Muscle of arm (tissue), 14 donors: ENCODE measurements around the gene TDRD3. TPM values are rescaled to one million over a fixed set of nuclear protein-coding genes. Genes with fewer than 3 reads are reported as not detected.
"Not testable (repeated sequence)": the region's sequence is repeated elsewhere in the genome, so short reads cannot be mapped to it uniquely, and the experiment has no call there.

Source experiments
- DNase-seq: peaks from one replicate; pipeline ENCODE4 v3.0.0-alpha.2; 2013
- long read RNA-seq, 11 donors: transcript quantifications; one replicate each; lab custom pipeline, GENCODE V29; 2026
- polyA plus RNA-seq, 12 donors: library from polyadenylated mRNA; unstranded; fragments of 120-200 nt; gene quantifications; one replicate each; pipeline ENCODE4 v1.2.1, GENCODE V29; 2013; ENCODE audit not compliant: insufficient read length in 12 of 12

The TDRD3 gene
- polyA plus RNA-seq: 10 to 100 TPM in 11 of 12 donors, not detected in 1; 26.8 to 42.4 (median 34.8) TPM
- long read RNA-seq, donor 1, partial matches to known transcripts: 0 of 2 reads
- long read RNA-seq, donor 1, other reads (novel, unspliced or antisense): 0 of 2 reads
- long read RNA-seq, donor 2: 0 reads
- long read RNA-seq, donor 3, partial matches to known transcripts: 0 of 1 reads
- long read RNA-seq, donor 3, other reads (novel, unspliced or antisense): 0 of 1 reads
- long read RNA-seq, donor 4: 0 reads
- long read RNA-seq, donor 5, partial matches to known transcripts: 35 of 37 reads
- long read RNA-seq, donor 5, other reads (novel, unspliced or antisense): 0 of 37 reads
- long read RNA-seq, donor 6: 0 reads
- long read RNA-seq, donor 7, partial matches to known transcripts: 0 of 3 reads
- long read RNA-seq, donor 7, other reads (novel, unspliced or antisense): 0 of 3 reads
- long read RNA-seq, donor 8, partial matches to known transcripts: 18 of 19 reads
- long read RNA-seq, donor 8, other reads (novel, unspliced or antisense): 0 of 19 reads
- long read RNA-seq, donor 9: 0 reads
- long read RNA-seq, donor 10, partial matches to known transcripts: 5 of 7 reads
- long read RNA-seq, donor 10, other reads (novel, unspliced or antisense): 0 of 7 reads
- long read RNA-seq, donor 11, partial matches to known transcripts: 5 of 7 reads
- long read RNA-seq, donor 11, other reads (novel, unspliced or antisense): 0 of 7 reads

GRCh38 chr13:60396783-60397703, at the start of gene TDRD3:
Gene TDRD3 (plus strand): TSS chr13:60397220. CDS start chr13:60397365, 145 bp downstream.
- peak; percentile 93 for DNase-seq

GRCh38 chr13:60347690-60348089, 49.3 kb upstream of the TDRD3 start:
- DNase-seq: no peak

GRCh38 chr13:60348097-60348496, 48.9 kb upstream of the TDRD3 start:
- no peak for DNase-seq

GRCh38 chr13:60351326-60351725, 45.7 kb upstream of the TDRD3 start:
- no peak for DNase-seq

GRCh38 chr13:60351855-60352615, 45.0 kb upstream of the TDRD3 start:
- no peak for DNase-seq

GRCh38 chr13:60352644-60353043, 44.4 kb upstream of the TDRD3 start:
- DNase-seq: no peak

GRCh38 chr13:60355056-60355455, 42.0 kb upstream of the TDRD3 start:
- DNase-seq: no peak

GRCh38 chr13:60356970-60357369, 40.0 kb upstream of the TDRD3 start:
- no peak for DNase-seq

- no peak for DNase-seq
Measured at GRCh38 chr13:60358453-60358852, 38.6 kb upstream of the TDRD3 start.

GRCh38 chr13:60363288-60363687, 33.7 kb upstream of the TDRD3 start:
- DNase-seq: no peak

GRCh38 chr13:60369242-60369641, 27.8 kb upstream of the TDRD3 start:
- no peak for DNase-seq

- DNase-seq: no peak
Measured at GRCh38 chr13:60370343-60370742, 26.7 kb upstream of the TDRD3 start.

GRCh38 chr13:60372141-60372540, 24.9 kb upstream of the TDRD3 start:
- DNase-seq: no peak

- DNase-seq: not testable (repeated sequence)
Measured at GRCh38 chr13:60379282-60379681, 17.7 kb upstream of the TDRD3 start.

- no peak for DNase-seq
Measured at GRCh38 chr13:60379837-60380565, 17.0 kb upstream of the TDRD3 start.

GRCh38 chr13:60384911-60385310, 12.1 kb upstream of the TDRD3 start:
- no peak for DNase-seq

GRCh38 chr13:60386250-60386649, 10.8 kb upstream of the TDRD3 start:
- DNase-seq: no peak

GRCh38 chr13:60392131-60392530, 4.9 kb upstream of the TDRD3 start:
- no peak for DNase-seq

GRCh38 chr13:60395971-60396782, 843 bp upstream of the TDRD3 start:
- peak; percentile 89 for DNase-seq
